SK-N-SH (cell line): Measurements from ENCODE around the gene EPB41L4A.

Experiments
- CTCF ChIP-seq: fragments of 200-600 bp; sonication (generic); IDR thresholded peaks from 2 replicates; pipeline ENCODE4 v1.6.1; 2017; ENCODE audit warnings: antibody characterized with exemption, mild to moderate bottlenecking, moderate library complexity
- JUND ChIP-seq: IDR thresholded peaks from 2 replicates; pipeline ENCODE4 v1.4.0; 2012
- MXI1 ChIP-seq: IDR thresholded peaks from 2 replicates; pipeline ENCODE4 v1.6.1; 2012; ENCODE audit warnings: mild to moderate bottlenecking, low read depth, low read length, improper control_type of control experiment
- NFIC ChIP-seq: IDR thresholded peaks from 2 replicates; pipeline ENCODE4 v1.4.0; 2012; ENCODE audit warnings: borderline replicate concordance
- PBX3 ChIP-seq: IDR thresholded peaks from 2 replicates; pipeline ENCODE4; 2012
- POLR2AphosphoS5 ChIP-seq: IDR thresholded peaks from 2 replicates; pipeline ENCODE4 v1.6.1; 2012; ENCODE audit warnings: low read depth, low read length
- RFX5 ChIP-seq: IDR thresholded peaks from 2 replicates; pipeline ENCODE4 v1.6.1; 2012; ENCODE audit warnings: mild to moderate bottlenecking, improper control_type of control experiment, low read length
- TAF1 ChIP-seq: IDR thresholded peaks from 2 replicates; pipeline ENCODE4 v1.6.1; 2012; ENCODE audit warnings: low read depth, mild to moderate bottlenecking, low read length, moderate library complexity, borderline replicate concordance

- TF ChIP-seq RFX5 (no peak), TAF1 (no peak), POLR2AphosphoS5 (no peak), CTCF (no peak), JUND (no peak), NFIC (no peak), PBX3 (no peak), MXI1 (no peak)
Measured at GRCh38 chr5:112200131-112200530, 218.9 kb downstream of the EPB41L4A start.
